Measurements from ENCODE around the gene ATL3. TPM values are rescaled to one million over a fixed set of nuclear protein-coding genes. Genes with fewer than 3 reads are reported as not detected.
"Not testable (repeated sequence)": the region's sequence is repeated elsewhere in the genome, so short reads cannot be mapped to it uniquely, and the experiment has no call there.

The ATL3 gene
- total RNA-seq, 2 experiments from 2014 or later, result 23.2 to 37.9 TPM

- H3K4me2 ChIP-seq (ENCODE audit: low read length), result no peak overlapping the region
- H3K36me3 ChIP-seq (ENCODE audit: insufficient read depth, low read length), result no peaks in the 10 kb centered on the region
- H3K9me2 ChIP-seq (ENCODE audit: insufficient read depth, low read length), result no peaks in the 10 kb centered on the region
- no peak for TF ChIP-seq EZH2phosphoT487 (IDR thresholded peaks at IDR 0.05; ENCODE audit: borderline replicate concordance, low read depth, low read length)
- TF ChIP-seq CTCF (conservative IDR thresholded peaks at IDR 0.05; ENCODE audit: low read length), result no peak
- intact Hi-C loops (cut with micrococcal nuclease; ENCODE audit: unreplicated experiment), result no loop called here
- no peaks in the 10 kb centered on the region for H3K9me3 ChIP-seq (ENCODE audit: low read length)
- no TSS peak for BruUV-seq (replicated peaks)
- H4K20me1 ChIP-seq (ENCODE audit: insufficient read depth, low read length), result no peaks in the 10 kb centered on the region
- H3K79me2 ChIP-seq (ENCODE audit: insufficient read depth, low read depth, low read length), result no peaks in the 10 kb centered on the region
- ChIA-PET POLR2A (interaction anchor here (0.6 kb wide), 1 partner anchor 78 kb away, joined by 5 read pairs; no protein-coding TSS in a partner anchor), CTCF (ENCODE audit: unreplicated experiment) (no interaction called here)
- no peak for DNase-seq (ENCODE audit: low spot score)
- no peak overlapping the region for H3K4me3 ChIP-seq (ENCODE audit: low read depth, low read length, poor library complexity, severe bottlenecking)
- H3K27ac ChIP-seq (ENCODE audit: low read depth, low read length, poor library complexity, severe bottlenecking), result no peak overlapping the region
- H2AFZ ChIP-seq (ENCODE audit: low read length), result no peak overlapping the region
- no peaks in the 10 kb centered on the region for H3K4me1 ChIP-seq (ENCODE audit: insufficient read depth, low read length, poor library complexity, severe bottlenecking)
These were observed 62.5 kb downstream of the ATL3 start for GRCh38 chr11:63608353-63609345.

- no peaks in the 10 kb centered on the region for H3K9me3 ChIP-seq (ENCODE audit: low read length)
- DNase-seq (ENCODE audit: low spot score), result no peak
- no TSS peak for BruUV-seq (replicated peaks)
- no peaks in the 10 kb centered on the region for H3K9me2 ChIP-seq (ENCODE audit: insufficient read depth, low read length)
- no peaks in the 10 kb centered on the region for H3K36me3 ChIP-seq (ENCODE audit: insufficient read depth, low read length)
- H4K20me1 ChIP-seq (ENCODE audit: insufficient read depth, low read length), result no peaks in the 10 kb centered on the region
- CTCF ChIA-PET (ENCODE audit: unreplicated experiment), result interaction anchor here (0.6 kb wide), 1 partner anchor 81 kb away, joined by 4 read pairs; no protein-coding TSS in a partner anchor
- no peaks in the 10 kb centered on the region for H3K79me2 ChIP-seq (ENCODE audit: insufficient read depth, low read depth, low read length)
- no peak overlapping the region for H3K4me2 ChIP-seq (ENCODE audit: low read length)
- TF ChIP-seq EZH2phosphoT487 (IDR thresholded peaks at IDR 0.05; ENCODE audit: borderline replicate concordance, low read depth, low read length) (no peak), CTCF (conservative IDR thresholded peaks at IDR 0.05; ENCODE audit: low read length) (no peak)
- H3K27ac ChIP-seq (ENCODE audit: low read depth, low read length, poor library complexity, severe bottlenecking), result no peak overlapping the region
- H3K4me1 ChIP-seq (ENCODE audit: insufficient read depth, low read length, poor library complexity, severe bottlenecking), result no peaks in the 10 kb centered on the region
- intact Hi-C loops (cut with micrococcal nuclease; ENCODE audit: unreplicated experiment), result no loop called here
- no peak overlapping the region for H3K4me3 ChIP-seq (ENCODE audit: low read depth, low read length, poor library complexity, severe bottlenecking)
- POLR2A ChIA-PET, result no interaction called here
- no peak overlapping the region for H2AFZ ChIP-seq (ENCODE audit: low read length)
These were observed 68.0 kb downstream of the ATL3 start for GRCh38 chr11:63603180-63603518.

- POLR2A ChIA-PET, result interaction anchor here (0.7 kb wide), 1 partner anchor 43 kb away, joined by 3 read pairs; no protein-coding TSS in a partner anchor
- H3K4me1 ChIP-seq (ENCODE audit: insufficient read depth, low read length, poor library complexity, severe bottlenecking); BruUV-seq (replicated peaks); H3K27ac ChIP-seq (ENCODE audit: low read depth, low read length, poor library complexity, severe bottlenecking); H3K79me2 ChIP-seq (ENCODE audit: insufficient read depth, low read depth, low read length); H3K9me2 ChIP-seq (ENCODE audit: insufficient read depth, low read length); H3K4me2 ChIP-seq (ENCODE audit: low read length); H3K4me3 ChIP-seq (ENCODE audit: low read depth, low read length, poor library complexity, severe bottlenecking); H3K9me3 ChIP-seq (ENCODE audit: low read length); H3K36me3 ChIP-seq (ENCODE audit: insufficient read depth, low read length); intact Hi-C loops (cut with micrococcal nuclease; ENCODE audit: unreplicated experiment); H2AFZ ChIP-seq (ENCODE audit: low read length); CTCF ChIA-PET (ENCODE audit: unreplicated experiment); H4K20me1 ChIP-seq (ENCODE audit: insufficient read depth, low read length); DNase-seq (ENCODE audit: low spot score): not testable (repeated sequence)
These were observed 68.6 kb downstream of the ATL3 start for GRCh38 chr11:63602290-63603179.
